MM.1S (cell line): ENCODE data around the gene ANKLE2.

Source experiments
- EZH2 ChIP-seq: fragments of 300-600 bp; sonication (generic); optimal IDR thresholded peaks from 2 replicates; pipeline ENCODE3; 2017; ENCODE audit warnings: low read depth, mild to moderate bottlenecking, antibody characterized with exemption, low read length, mixed read lengths
- TF ChIP-seq, protein P1 (sequence below): fragments of 300-600 bp; sonication (generic); IDR thresholded peaks from 2 replicates; pipeline ENCODE4 v1.5.1; 2016; ENCODE audit warnings: antibody characterized with exemption, low read length, mixed read lengths

DNA sequence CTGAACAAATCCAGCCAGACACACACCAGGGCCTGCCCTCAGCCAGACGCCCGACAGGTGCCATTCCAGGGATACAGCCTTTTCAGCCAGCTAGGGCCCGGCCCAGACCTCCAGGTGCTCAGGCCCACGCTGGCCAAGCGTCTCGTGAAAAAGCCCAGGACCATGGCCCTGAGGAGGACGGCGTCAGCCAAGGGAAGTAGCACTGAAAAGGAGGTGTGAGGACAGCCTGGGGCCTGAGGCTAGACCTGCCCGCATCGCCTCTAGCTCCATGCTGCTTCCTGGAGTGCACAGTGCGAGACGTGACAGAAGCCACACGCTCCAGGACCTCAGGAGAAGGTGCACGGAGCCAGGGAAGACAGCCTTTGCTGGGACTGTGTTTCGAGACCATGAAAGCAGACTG lies 37.2 kb upstream of the ANKLE2 start:
- TF ChIP-seq, protein P1, sequence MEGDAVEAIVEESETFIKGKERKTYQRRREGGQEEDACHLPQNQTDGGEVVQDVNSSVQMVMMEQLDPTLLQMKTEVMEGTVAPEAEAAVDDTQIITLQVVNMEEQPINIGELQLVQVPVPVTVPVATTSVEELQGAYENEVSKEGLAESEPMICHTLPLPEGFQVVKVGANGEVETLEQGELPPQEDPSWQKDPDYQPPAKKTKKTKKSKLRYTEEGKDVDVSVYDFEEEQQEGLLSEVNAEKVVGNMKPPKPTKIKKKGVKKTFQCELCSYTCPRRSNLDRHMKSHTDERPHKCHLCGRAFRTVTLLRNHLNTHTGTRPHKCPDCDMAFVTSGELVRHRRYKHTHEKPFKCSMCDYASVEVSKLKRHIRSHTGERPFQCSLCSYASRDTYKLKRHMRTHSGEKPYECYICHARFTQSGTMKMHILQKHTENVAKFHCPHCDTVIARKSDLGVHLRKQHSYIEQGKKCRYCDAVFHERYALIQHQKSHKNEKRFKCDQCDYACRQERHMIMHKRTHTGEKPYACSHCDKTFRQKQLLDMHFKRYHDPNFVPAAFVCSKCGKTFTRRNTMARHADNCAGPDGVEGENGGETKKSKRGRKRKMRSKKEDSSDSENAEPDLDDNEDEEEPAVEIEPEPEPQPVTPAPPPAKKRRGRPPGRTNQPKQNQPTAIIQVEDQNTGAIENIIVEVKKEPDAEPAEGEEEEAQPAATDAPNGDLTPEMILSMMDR: no peak
- no peak for TF ChIP-seq EZH2
